OCI-LY1 (cell line): Measurements from ENCODE around the gene TBC1D4.

Experiments
- H2AFZ ChIP-seq: fragments of 200-600 bp; sonication (generic), shearing (Covaris generic); 2 replicates; pipeline ENCODE4 v1.6.0; 2014; ENCODE audit warnings: antibody characterized with exemption, mild to moderate bottlenecking, low read length
- H3F3A ChIP-seq: fragments of 200-600 bp; sonication (generic), shearing (Covaris generic); 2 replicates; pipeline ENCODE4 v1.6.0; 2014; ENCODE audit warnings: mild to moderate bottlenecking, antibody characterized with exemption, low read length, moderate library complexity; ENCODE audit not compliant: insufficient read depth
- H3K27ac ChIP-seq: fragments of 200-600 bp; sonication (generic); 2 replicates; pipeline ENCODE4 v1.5.1; 2014; ENCODE audit warnings: low read length, mixed run types, mild to moderate bottlenecking, low read depth; ENCODE audit not compliant: poor library complexity, severe bottlenecking
- H3K27me3 ChIP-seq: fragments of 200-600 bp; sonication (generic); 2 replicates; pipeline ENCODE4 v1.6.0; 2014; ENCODE audit warnings: antibody characterized with exemption, mild to moderate bottlenecking, low read length, moderate library complexity; ENCODE audit not compliant: insufficient read depth
- H3K36me3 ChIP-seq: fragments of 200-600 bp; sonication (generic); 2 replicates; pipeline ENCODE4 v1.6.1; 2014; ENCODE audit warnings: mild to moderate bottlenecking, antibody characterized with exemption, low read length, moderate library complexity, mixed read lengths; ENCODE audit not compliant: insufficient read depth
- H3K4me1 ChIP-seq: fragments of 200-600 bp; sonication (generic); 2 replicates; pipeline ENCODE4 v1.5.1; 2014; ENCODE audit warnings: mild to moderate bottlenecking, low read length, moderate library complexity; ENCODE audit not compliant: insufficient read depth, severe bottlenecking
- H3K4me2 ChIP-seq: fragments of 200-600 bp; sonication (generic), shearing (Covaris generic); 2 replicates; pipeline ENCODE4 v1.6.1; 2014; ENCODE audit warnings: low read length
- H3K4me3 ChIP-seq: fragments of 200-600 bp; sonication (generic); 2 replicates; pipeline ENCODE4 v1.5.1; 2014; ENCODE audit warnings: low read length, low read depth, mild to moderate bottlenecking, mixed read lengths; ENCODE audit not compliant: poor library complexity, severe bottlenecking
- H3K79me2 ChIP-seq: fragments of 200-600 bp; shearing (Covaris generic); 2 replicates; pipeline ENCODE4 v1.6.1; 2016; ENCODE audit warnings: mixed run types, low read length, mixed read lengths; ENCODE audit not compliant: insufficient read depth
- H3K9ac ChIP-seq: fragments of 200-600 bp; sonication (generic), shearing (Covaris generic); 2 replicates; pipeline ENCODE4 v1.6.1; 2014; ENCODE audit warnings: mild to moderate bottlenecking, low read length, mixed read lengths
- H3K9me2 ChIP-seq: fragments of 200-600 bp; sonication (generic), shearing (Covaris generic); 2 replicates; pipeline ENCODE4 v1.6.1; 2014; ENCODE audit warnings: low read depth, mild to moderate bottlenecking, low read length, mixed read lengths
- H3K9me3 ChIP-seq: fragments of 200-600 bp; shearing (Covaris generic); 2 replicates; pipeline ENCODE4 v1.6.1; 2014; ENCODE audit warnings: low read length, mixed read lengths
- H4K20me1 ChIP-seq: fragments of 200-600 bp; sonication (generic), shearing (Covaris generic); 2 replicates; pipeline ENCODE4 v1.6.0; 2016; ENCODE audit warnings: mild to moderate bottlenecking, low read length; ENCODE audit not compliant: insufficient read depth
- CTCF ChIP-seq: fragments of 200-600 bp; sonication (generic), shearing (Covaris generic); IDR thresholded peaks from 2 replicates; pipeline ENCODE4 v1.5.1; 2017; ENCODE audit warnings: mild to moderate bottlenecking, antibody characterized with exemption, low read length, moderate library complexity, mixed read lengths
- EZH2 ChIP-seq: fragments of 200-600 bp; sonication (generic), shearing (Covaris generic); IDR thresholded peaks from 2 replicates; pipeline ENCODE4 v1.8.0; 2017; ENCODE audit warnings: borderline replicate concordance, mixed run types, mild to moderate bottlenecking, antibody characterized with exemption, low read length, moderate library complexity, mixed read lengths

The TBC1D4 gene

GRCh38 chr13:75430436-75431209 lies 51.3 kb downstream of the TBC1D4 start:
- H2AFZ ChIP-seq: no peak overlapping the region
- peaks cover 5% of the 10 kb centered on the region; the same call in 1 of the 2 replicates for H3K9me3 ChIP-seq
- no peaks in the 10 kb centered on the region for H3K4me1 ChIP-seq
- H3K27me3 ChIP-seq: no peaks in the 10 kb centered on the region; the same call in 1 of the 2 replicates
- H3K4me2 ChIP-seq: no peak overlapping the region
- no peaks in the 10 kb centered on the region for H3F3A ChIP-seq
- H3K36me3 ChIP-seq: no peaks in the 10 kb centered on the region
- no peak overlapping the region for H3K9ac ChIP-seq
- H4K20me1 ChIP-seq: no peaks in the 10 kb centered on the region
- H3K79me2 ChIP-seq: no peaks in the 10 kb centered on the region
- no peak for TF ChIP-seq EZH2
- no peak for TF ChIP-seq CTCF
- H3K9me2 ChIP-seq: no peaks in the 10 kb centered on the region
- no peak overlapping the region for H3K4me3 ChIP-seq
- no peak overlapping the region for H3K27ac ChIP-seq

- Histone ChIP-seq H3K36me3 (no peaks in the 10 kb centered on the region), H3K4me2 (no peak overlapping the region), H3K4me3 (no peak overlapping the region), H3K9ac (no peak overlapping the region), H2AFZ (no peak overlapping the region), H3K27me3 (no peaks in the 10 kb centered on the region), H3K4me1 (no peaks in the 10 kb centered on the region), H3K9me2 (no peaks in the 10 kb centered on the region), H3K9me3 (peaks cover 5% of the 10 kb centered on the region; the same call in 1 of the 2 replicates), H3K27ac (no peak overlapping the region), H4K20me1 (no peaks in the 10 kb centered on the region), H3F3A (no peaks in the 10 kb centered on the region), H3K79me2 (no peaks in the 10 kb centered on the region)
- TF ChIP-seq EZH2: no peak
- TF ChIP-seq CTCF: no peak
These were observed 55.5 kb downstream of the TBC1D4 start for GRCh38 chr13:75426421-75426820.

- Histone ChIP-seq H3K79me2 (no peaks in the 10 kb centered on the region), H3K4me2 (no peak overlapping the region), H3K9me3 (peaks cover 5% of the 10 kb centered on the region; the same call in 1 of the 2 replicates)
These were observed 56.6 kb downstream of the TBC1D4 start for GRCh38 chr13:75425216-75426009.

More at GRCh38 chr13:75425216-75426009, 56.6 kb downstream of the TBC1D4 start:
- no peak overlapping the region for H3K4me3 ChIP-seq
- H3K9ac ChIP-seq: no peak overlapping the region
- H2AFZ ChIP-seq: no peak overlapping the region
- H3F3A ChIP-seq: no peaks in the 10 kb centered on the region
- no peaks in the 10 kb centered on the region for H3K9me2 ChIP-seq
- no peaks in the 10 kb centered on the region for H4K20me1 ChIP-seq
- H3K27me3 ChIP-seq: no peaks in the 10 kb centered on the region
- no peaks in the 10 kb centered on the region for H3K36me3 ChIP-seq
- no peak for TF ChIP-seq EZH2
- no peak for TF ChIP-seq CTCF
- H3K27ac ChIP-seq: no peak overlapping the region
- H3K4me1 ChIP-seq: no peaks in the 10 kb centered on the region
